Liver (tissue), 9 donors: ENCODE measurements around the gene LINC01488. TPM values are rescaled to one million over a fixed set of nuclear protein-coding genes. Genes with fewer than 3 reads are reported as not detected.

Source experiments
- DNase-seq: peaks from one replicate; pipeline ENCODE4 v3.0.0-alpha.2; 2017; ENCODE audit warnings: low spot score
- H3K27ac ChIP-seq, 2 donors: one replicate each; pipeline ENCODE4 v1.7.0; 2013; ENCODE audit warnings: inconsistent platforms in 2 of 2, low read length in 2 of 2, control low read depth in 1 of 2, low read depth in 1 of 2, mild to moderate bottlenecking in 1 of 2
- H3K27me3 ChIP-seq, 4 donors: one replicate each; pipeline versions ENCODE4 v1.6.1 to v1.7.0; 2013; ENCODE audit warnings: low read length in 3 of 4, inconsistent platforms in 1 of 4, mild to moderate bottlenecking in 1 of 4, moderate library complexity in 1 of 4; ENCODE audit not compliant: control insufficient read depth in 4 of 4, insufficient read depth in 4 of 4
- H3K36me3 ChIP-seq, 4 donors: one replicate each; pipeline versions ENCODE4 v1.6.1 to v1.7.0; 2013; ENCODE audit warnings: low read length in 3 of 4, mild to moderate bottlenecking in 3 of 4, low read depth in 1 of 4, moderate library complexity in 1 of 4; ENCODE audit not compliant: control insufficient read depth in 4 of 4, insufficient read depth in 3 of 4
- H3K4me1 ChIP-seq, 4 donors: one replicate each; pipeline versions ENCODE4 v1.6.1 to v1.7.0; 2013; ENCODE audit warnings: low read length in 3 of 4, mild to moderate bottlenecking in 3 of 4, moderate library complexity in 1 of 4; ENCODE audit not compliant: control insufficient read depth in 4 of 4, insufficient read depth in 4 of 4
- H3K4me3 ChIP-seq, 3 donors: one replicate each; pipeline versions ENCODE4 v1.6.1 to v1.7.0; 2013; ENCODE audit warnings: low read length in 3 of 3, control low read depth in 1 of 3, low read depth in 1 of 3, mild to moderate bottlenecking in 1 of 3
- H3K9ac ChIP-seq, 2 donors: one replicate each; pipeline ENCODE4 v1.7.0; 2013; ENCODE audit warnings: low read length in 2 of 2, mild to moderate bottlenecking in 2 of 2, moderate library complexity in 2 of 2, control low read depth in 1 of 2, low read depth in 1 of 2
- H3K9me3 ChIP-seq, 4 donors: one replicate each; pipeline versions ENCODE4 v1.6.1 to v1.7.0; 2013; ENCODE audit warnings: low read length in 3 of 4; ENCODE audit not compliant: control insufficient read depth in 4 of 4
- ATF3 ChIP-seq: IDR thresholded peaks from 2 replicates; pipeline ENCODE4 v1.6.1; 2016; ENCODE audit warnings: antibody characterized with exemption
- CTCF ChIP-seq: fragments of 150-350 bp; IDR thresholded peaks from 2 replicates; pipeline ENCODE4 v1.5.1; 2017; ENCODE audit warnings: improper control_type of control experiment, low read depth, low read length; ENCODE audit not compliant: missing input control
- EGR1 ChIP-seq, 2 donors: IDR thresholded peaks; 2 replicates each; pipeline ENCODE4 v1.6.1; 2016 to 2018; ENCODE audit warnings: antibody characterized with exemption in 2 of 2, low read depth in 2 of 2
- FOXA1 ChIP-seq: IDR thresholded peaks from 2 replicates; pipeline ENCODE4 v1.6.1; 2016; ENCODE audit warnings: antibody characterized with exemption
- HNF4A ChIP-seq, 2 donors: conservative IDR thresholded peaks; 2 replicates each; pipeline ENCODE4 v1.6.1; 2016; ENCODE audit warnings: antibody characterized with exemption in 2 of 2, mild to moderate bottlenecking in 2 of 2
- HNF4G ChIP-seq: IDR thresholded peaks from 2 replicates; pipeline ENCODE4 v1.6.1; 2016; ENCODE audit warnings: antibody characterized with exemption
- JUND ChIP-seq, 2 donors: IDR thresholded peaks; 2 replicates each; pipeline ENCODE4 v1.6.1; 2016; ENCODE audit warnings: antibody characterized with exemption in 2 of 2
- MAX ChIP-seq: IDR thresholded peaks from 2 replicates; pipeline ENCODE4 v1.6.1; 2016; ENCODE audit warnings: antibody characterized with exemption
- NR2F2 ChIP-seq: IDR thresholded peaks from 2 replicates; pipeline ENCODE4 v1.6.1; 2016; ENCODE audit warnings: antibody characterized with exemption
- RAD21 ChIP-seq, 2 donors: IDR thresholded peaks; 2 replicates each; pipeline ENCODE4 v1.6.1; 2016; ENCODE audit warnings: antibody characterized with exemption in 2 of 2, mild to moderate bottlenecking in 2 of 2
- REST ChIP-seq: IDR thresholded peaks from 2 replicates; pipeline ENCODE4 v1.6.1; 2016; ENCODE audit warnings: antibody characterized with exemption, mild to moderate bottlenecking
- RXRA ChIP-seq, 2 donors: IDR thresholded peaks; 2 replicates each; pipeline ENCODE4 v1.6.1; 2017 to 2018; ENCODE audit warnings: antibody characterized with exemption in 2 of 2, mild to moderate bottlenecking in 1 of 2
- SP1 ChIP-seq: IDR thresholded peaks from 2 replicates; pipeline ENCODE4 v1.6.1; 2018; ENCODE audit warnings: antibody characterized with exemption, mild to moderate bottlenecking
- TAF1 ChIP-seq: conservative IDR thresholded peaks from 2 replicates; pipeline ENCODE4 v1.6.1; 2016; ENCODE audit warnings: antibody characterized with exemption, mild to moderate bottlenecking
- YY1 ChIP-seq: IDR thresholded peaks from 2 replicates; pipeline ENCODE4 v1.6.1; 2016; ENCODE audit warnings: antibody characterized with exemption, mild to moderate bottlenecking
- ZBTB33 ChIP-seq: IDR thresholded peaks from 2 replicates; pipeline ENCODE4 v1.6.1; 2016; ENCODE audit warnings: antibody characterized with exemption
- WGBS: extraction: QIAGEN DNeasy Blood & Tissue Kit; methylation state at CpG from one replicate; pipeline ENCODE4 v1.1.7; 2013; 5-methylcytosine and 5-hydroxymethylcytosine counted together
- polyA plus RNA-seq, 2 donors: library from polyadenylated mRNA; stranded (reverse) in 1 of 2; unstranded in 1 of 2; fragments of 200-250 nt in 1 of 2; fragments of >200 nt in 1 of 2; fragmentation: Nextera tagmentation in 1 of 2; extraction: Ambion mirVana in 1 of 2; gene quantifications; one replicate each; pipeline versions ENCODE4 v1.2.1 to v1.2.3, GENCODE V29; 2013 to 2015
- total RNA-seq, 2 donors: library from RNA; depleted of rRNA; stranded (reverse); fragments of >200 nt; gene quantifications; one replicate each; pipeline ENCODE4 v1.2.3, GENCODE V29; 2014
- donor health status: healthy.
- donor health status: healthy.
- donor health status: healthy.
- donor health status: healthy.
- donor health status: healthy.

LINC01488 gene
- total and polyA plus RNA-seq, 4 donors: 0.05 to 2.3 (median 0.60) TPM

- Histone ChIP-seq H3K4me3 (no peak overlapping the region), H3K27ac (no peak overlapping the region), H3K27me3 (no peaks in the 10 kb centered on the region), H3K4me1 (no peaks in the 10 kb centered on the region), H3K9me3 (no peaks in the 10 kb centered on the region), H3K36me3 (no peaks in the 10 kb centered on the region), H3K9ac (no peak overlapping the region)
- no peak for DNase-seq
- TF ChIP-seq TAF1 (no peak), NR2F2 (no peak), SP1 (no peak), RAD21 (IDR thresholded peaks at IDR 0.05) (no peak), HNF4A (conservative IDR thresholded peaks at IDR 0.05) (no peak), MAX (no peak)
- WGBS: 94% methylated on average over 7 of the region's 7 CpGs
Observed at GRCh38 chr11:69509381-69509780, 27.9 kb downstream of the LINC01488 start.

GRCh38 chr11:69509846-69510390 lies 28.5 kb downstream of the LINC01488 start:
- Histone ChIP-seq H3K9me3 (no peaks in the 10 kb centered on the region), H3K36me3 (no peaks in the 10 kb centered on the region), H3K27me3 (no peaks in the 10 kb centered on the region), H3K9ac (no peak overlapping the region), H3K27ac (no peak overlapping the region), H3K4me3 (no peak overlapping the region), H3K4me1 (no peaks in the 10 kb centered on the region)
- WGBS: 95% methylated on average over 10 of the region's 10 CpGs
- no peak for DNase-seq
- TF ChIP-seq RXRA (IDR thresholded peaks at IDR 0.05) (no peak), HNF4G (no peak), FOXA1 (no peak)

GRCh38 chr11:69510471-69511357 lies 29.3 kb downstream of the LINC01488 start:
- no peak overlapping the region for H3K27ac ChIP-seq
- no peak for DNase-seq
- 93% methylated on average over 14 of the region's 14 CpGs for WGBS
- no peaks in the 10 kb centered on the region for H3K27me3 ChIP-seq
- no peak overlapping the region for H3K9ac ChIP-seq
- TF ChIP-seq HNF4G (no peak), NR2F2 (no peak), JUND (IDR thresholded peaks at IDR 0.05) (no peak), ATF3 (no peak), EGR1 (IDR thresholded peaks at IDR 0.05; ENCODE audit: low read depth in 2 of 2) (no peak), SP1 (no peak), REST (no peak), YY1 (no peak), RAD21 (IDR thresholded peaks at IDR 0.05) (no peak), CTCF (no peak), FOXA1 (no peak), ZBTB33 (no peak), MAX (no peak)
- no peaks in the 10 kb centered on the region for H3K9me3 ChIP-seq
- H3K36me3 ChIP-seq: no peaks in the 10 kb centered on the region
- no peak overlapping the region for H3K4me3 ChIP-seq
- no peaks in the 10 kb centered on the region for H3K4me1 ChIP-seq
